IMR-90 (cell line): ENCODE results near the gene SLC8A1.
A peak's percentile ranks its signal among the peaks of the same experiment; 100 is the strongest.

Experiments
- BHLHE40 ChIP-seq: fragments of 150-350 bp; IDR thresholded peaks from 2 replicates; pipeline ENCODE4 v1.6.1; 2016; ENCODE audit warnings: mild to moderate bottlenecking, low read depth, low read length
- CHD1 ChIP-seq: IDR thresholded peaks from 2 replicates; pipeline ENCODE4 v1.6.1; 2012; ENCODE audit warnings: low read depth, low read length, improper control_type of control experiment
- CTCF ChIP-seq: conservative IDR thresholded peaks from 2 replicates; pipeline ENCODE4 v1.5.1; 2012; ENCODE audit warnings: mild to moderate bottlenecking, low read depth, low read length, improper control_type of control experiment
- ELK1 ChIP-seq: fragments of 150-350 bp; IDR thresholded peaks from 2 replicates; pipeline ENCODE4 v1.6.1; 2016; ENCODE audit warnings: low read depth, mild to moderate bottlenecking, low read length, moderate library complexity, borderline replicate concordance
- FOS ChIP-seq: fragments of 150-350 bp; IDR thresholded peaks from 2 replicates; pipeline ENCODE4 v1.6.1; 2016; ENCODE audit warnings: low read depth, low read length
- MAFK ChIP-seq: IDR thresholded peaks from 2 replicates; pipeline ENCODE4 v1.6.1; 2012; ENCODE audit warnings: low read depth, low read length, improper control_type of control experiment
- MXI1 ChIP-seq: IDR thresholded peaks from 2 replicates; pipeline ENCODE4 v1.6.1; 2012; ENCODE audit warnings: low read depth, mild to moderate bottlenecking, low read length, moderate library complexity, borderline replicate concordance
- NFE2L2 ChIP-seq: fragments of 150-350 bp; IDR thresholded peaks from 2 replicates; pipeline ENCODE4 v1.6.1; 2016; ENCODE audit warnings: low read depth, mild to moderate bottlenecking, low read length
- POLR2A ChIP-seq: IDR thresholded peaks from 2 replicates; pipeline ENCODE4 v1.6.1; 2012; ENCODE audit warnings: mild to moderate bottlenecking, low read depth, low read length
- RAD21 ChIP-seq: IDR thresholded peaks from 2 replicates; pipeline ENCODE4 v1.6.1; 2012; ENCODE audit warnings: low read length, improper control_type of control experiment
- RCOR1 ChIP-seq: IDR thresholded peaks from 2 replicates; pipeline ENCODE4 v1.6.1; 2012; ENCODE audit warnings: mild to moderate bottlenecking, low read length, improper control_type of control experiment; ENCODE audit not compliant: insufficient replicate concordance
- RFX5 ChIP-seq: IDR thresholded peaks from 2 replicates; pipeline ENCODE4 v1.8.0; 2012; ENCODE audit warnings: low read depth, mild to moderate bottlenecking, low read length, moderate library complexity
- SMC3 ChIP-seq: fragments of 150-350 bp; IDR thresholded peaks from 2 replicates; pipeline ENCODE4 v1.6.1; 2016; ENCODE audit warnings: low read depth, mild to moderate bottlenecking, antibody characterized with exemption, low read length, moderate library complexity
- USF2 ChIP-seq: fragments of 150-350 bp; IDR thresholded peaks from 2 replicates; pipeline ENCODE4 v1.6.1; 2017; ENCODE audit warnings: mild to moderate bottlenecking, antibody characterized with exemption, low read length, low read depth

GRCh38 chr2:40371525-40372282 is 80.2 kb downstream of the SLC8A1 start:
- TF ChIP-seq SMC3: no peak
- TF ChIP-seq POLR2A: peak; percentile 5
- TF ChIP-seq CTCF: no peak
- TF ChIP-seq CHD1: no peak
- no peak for TF ChIP-seq RCOR1
- TF ChIP-seq RFX5: no peak
- TF ChIP-seq MXI1: no peak
- TF ChIP-seq MAFK: no peak
- TF ChIP-seq BHLHE40: no peak
- no peak for TF ChIP-seq FOS
- TF ChIP-seq NFE2L2: no peak
- no peak for TF ChIP-seq USF2
- no peak for TF ChIP-seq RAD21
- no peak for TF ChIP-seq ELK1
